VCaP (cell line): Measurements from ENCODE around the gene TSSK6.

Experiments
- H3K27ac ChIP-seq: fragments of 450-650 bp; 2 replicates; pipeline ENCODE4 v1.5.1; 2017
- TF ChIP-seq, protein P1 (sequence below): fragments of 450-650 bp; conservative IDR thresholded peaks from 2 replicates; pipeline ENCODE4 v1.5.1; 2017; ENCODE audit warnings: mild to moderate bottlenecking, moderate library complexity

The TSSK6 gene

DNA sequence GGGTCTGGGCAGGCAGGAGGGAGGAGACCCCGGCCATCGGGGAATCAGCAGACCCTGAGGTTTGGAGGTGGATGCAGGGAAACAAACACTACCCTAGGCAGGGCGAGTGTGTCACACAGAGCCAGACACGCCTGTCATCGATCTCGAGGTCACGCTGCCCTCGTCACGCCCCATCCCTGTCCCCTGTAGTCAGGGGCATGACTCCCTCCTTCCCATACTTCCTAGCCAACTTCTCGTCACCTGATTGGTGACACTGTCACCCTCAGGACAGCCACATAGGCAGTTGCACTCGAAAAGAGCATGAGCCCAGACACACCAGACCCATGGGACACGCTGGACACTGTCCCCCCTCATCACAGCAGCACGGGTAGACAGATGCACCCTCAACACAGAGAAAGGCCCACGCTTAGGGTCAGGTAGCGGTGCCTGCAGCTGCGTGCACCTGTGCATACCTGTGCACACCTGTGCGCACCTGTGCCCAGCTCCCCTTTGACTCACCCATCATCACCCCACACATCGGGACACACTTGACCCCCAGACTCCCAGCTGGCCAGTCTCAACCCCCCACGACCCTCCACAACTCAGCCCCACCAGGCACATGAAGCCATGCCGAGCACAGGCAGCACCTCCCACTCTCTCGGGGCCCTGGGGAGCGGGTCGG, 34.6 kb upstream of the TSSK6 start:
- TF ChIP-seq, protein P1, sequence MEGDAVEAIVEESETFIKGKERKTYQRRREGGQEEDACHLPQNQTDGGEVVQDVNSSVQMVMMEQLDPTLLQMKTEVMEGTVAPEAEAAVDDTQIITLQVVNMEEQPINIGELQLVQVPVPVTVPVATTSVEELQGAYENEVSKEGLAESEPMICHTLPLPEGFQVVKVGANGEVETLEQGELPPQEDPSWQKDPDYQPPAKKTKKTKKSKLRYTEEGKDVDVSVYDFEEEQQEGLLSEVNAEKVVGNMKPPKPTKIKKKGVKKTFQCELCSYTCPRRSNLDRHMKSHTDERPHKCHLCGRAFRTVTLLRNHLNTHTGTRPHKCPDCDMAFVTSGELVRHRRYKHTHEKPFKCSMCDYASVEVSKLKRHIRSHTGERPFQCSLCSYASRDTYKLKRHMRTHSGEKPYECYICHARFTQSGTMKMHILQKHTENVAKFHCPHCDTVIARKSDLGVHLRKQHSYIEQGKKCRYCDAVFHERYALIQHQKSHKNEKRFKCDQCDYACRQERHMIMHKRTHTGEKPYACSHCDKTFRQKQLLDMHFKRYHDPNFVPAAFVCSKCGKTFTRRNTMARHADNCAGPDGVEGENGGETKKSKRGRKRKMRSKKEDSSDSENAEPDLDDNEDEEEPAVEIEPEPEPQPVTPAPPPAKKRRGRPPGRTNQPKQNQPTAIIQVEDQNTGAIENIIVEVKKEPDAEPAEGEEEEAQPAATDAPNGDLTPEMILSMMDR: no peak
- no peak overlapping the region for H3K27ac ChIP-seq

DNA sequence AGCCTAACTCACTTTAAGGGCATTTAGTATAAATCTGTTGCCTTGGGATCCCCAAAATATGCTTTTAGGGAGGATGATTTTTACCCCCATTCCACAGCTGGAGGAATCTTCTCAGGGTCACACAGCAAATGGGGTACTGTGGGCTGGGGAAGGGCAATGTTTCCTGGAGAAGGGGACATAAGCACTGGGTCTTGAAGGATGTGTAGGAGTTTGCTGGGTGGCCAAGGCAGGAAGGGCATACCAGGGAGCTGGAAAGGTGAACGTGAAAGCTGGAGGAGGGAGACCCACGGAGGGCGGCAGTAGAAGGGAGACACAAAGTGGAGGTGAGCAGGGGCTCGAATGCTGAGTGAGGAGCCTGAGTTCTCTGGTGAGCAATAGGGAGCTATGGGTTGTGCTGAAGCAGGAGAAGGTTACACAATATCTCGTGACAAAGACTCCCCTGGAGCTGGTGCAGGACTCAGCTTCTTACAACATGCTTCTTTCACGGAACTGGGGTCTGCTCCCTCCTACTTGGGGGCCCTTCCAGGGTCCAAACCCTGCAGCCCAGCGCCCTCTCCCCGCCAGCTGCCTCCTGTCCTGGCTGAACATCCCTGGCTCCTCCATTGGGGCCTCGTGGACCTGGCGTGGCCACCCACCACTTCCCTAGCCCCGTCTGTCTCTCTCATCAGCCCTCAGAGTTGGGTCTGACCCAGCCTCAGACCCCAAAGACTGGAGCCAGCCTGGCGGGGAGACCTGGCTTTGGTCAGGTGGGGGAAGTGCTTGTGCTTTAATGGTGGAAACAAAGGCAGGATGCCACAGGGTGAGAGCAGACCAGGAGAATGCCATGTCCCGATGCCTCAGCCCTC, 33.8 kb upstream of the TSSK6 start:
- TF ChIP-seq, protein P1: no peak
- H3K27ac ChIP-seq: no peak overlapping the region

DNA sequence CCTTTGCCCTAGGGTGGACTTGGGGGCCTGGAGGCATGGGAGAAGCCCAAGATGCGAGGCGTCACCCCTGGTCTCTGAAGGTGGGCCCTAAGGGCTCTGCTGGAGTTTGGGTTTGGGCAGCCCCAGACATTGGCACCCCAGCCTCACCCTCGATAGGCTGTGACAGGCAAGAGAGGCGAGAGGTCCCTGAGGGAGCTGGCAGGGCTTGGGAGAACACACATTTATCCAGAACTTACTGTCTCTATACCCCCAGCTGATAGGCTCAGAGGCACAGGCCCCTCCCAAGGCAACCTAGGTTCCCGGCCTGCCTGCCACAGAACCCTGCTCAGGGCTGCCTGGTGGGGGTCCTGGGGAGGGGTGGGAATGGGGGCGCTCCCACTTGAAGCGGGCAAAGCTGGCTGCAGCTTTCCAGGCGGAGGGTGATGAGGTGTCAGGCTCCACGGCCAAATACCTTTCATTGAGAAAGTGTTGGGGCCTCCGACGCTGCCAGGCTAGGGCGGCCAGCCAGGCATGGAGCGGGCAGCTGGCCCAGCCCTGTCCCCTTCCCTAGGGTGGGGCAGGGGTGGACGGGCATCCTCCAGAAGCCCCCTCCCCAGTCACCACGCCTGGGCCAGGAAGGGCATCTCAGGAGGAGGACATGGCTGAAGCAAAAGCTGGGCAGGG, 32.5 kb upstream of the TSSK6 start:
- TF ChIP-seq, protein P1: no peak
- no peak overlapping the region for H3K27ac ChIP-seq

DNA sequence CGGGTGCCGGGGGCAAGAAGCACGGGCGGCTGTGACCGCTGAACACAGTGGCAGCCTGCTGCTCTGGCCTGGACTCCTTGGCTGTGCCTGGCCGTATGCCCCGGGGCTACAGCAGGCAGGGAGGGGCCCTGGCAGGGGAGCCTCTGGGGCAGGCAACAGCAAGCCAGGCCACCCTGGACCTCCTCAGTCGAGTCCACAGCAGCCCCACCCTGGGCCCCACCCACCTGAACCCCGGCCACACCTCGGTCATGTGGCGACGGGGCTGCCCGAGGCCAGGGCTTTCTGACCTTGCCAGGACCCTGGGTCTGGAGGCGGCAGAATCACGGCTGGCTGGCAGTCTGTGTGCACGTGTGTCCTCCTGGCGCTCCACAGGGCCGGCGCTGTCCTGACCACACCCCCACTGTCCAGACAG, 31.4 kb upstream of the TSSK6 start:
- TF ChIP-seq, protein P1: no peak

DNA sequence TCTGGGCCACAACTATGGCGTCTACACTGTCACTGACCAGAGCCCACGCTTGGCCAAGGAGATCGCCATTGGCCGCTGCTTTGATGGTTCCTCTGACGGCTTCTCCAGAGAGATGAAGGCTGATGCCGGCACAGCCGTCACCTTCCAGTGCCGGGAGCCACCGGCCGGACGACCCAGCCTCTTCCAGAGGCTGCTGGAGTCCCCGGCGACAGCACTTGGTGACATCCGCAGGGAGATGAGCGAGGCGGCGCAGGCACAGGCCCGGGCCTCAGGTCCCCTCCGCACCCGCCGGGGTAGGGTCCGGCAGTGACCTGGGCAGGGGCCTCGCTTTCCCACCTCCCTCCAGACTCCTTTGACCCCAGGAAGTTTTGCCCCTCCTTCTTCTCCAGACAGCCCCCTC, 30.4 kb upstream of the TSSK6 start:
- TF ChIP-seq, protein P1: no peak
- no peak overlapping the region for H3K27ac ChIP-seq

More for the DNA sequence above, 31.4 kb upstream of the TSSK6 start:
- H3K27ac ChIP-seq: no peak overlapping the region

DNA sequence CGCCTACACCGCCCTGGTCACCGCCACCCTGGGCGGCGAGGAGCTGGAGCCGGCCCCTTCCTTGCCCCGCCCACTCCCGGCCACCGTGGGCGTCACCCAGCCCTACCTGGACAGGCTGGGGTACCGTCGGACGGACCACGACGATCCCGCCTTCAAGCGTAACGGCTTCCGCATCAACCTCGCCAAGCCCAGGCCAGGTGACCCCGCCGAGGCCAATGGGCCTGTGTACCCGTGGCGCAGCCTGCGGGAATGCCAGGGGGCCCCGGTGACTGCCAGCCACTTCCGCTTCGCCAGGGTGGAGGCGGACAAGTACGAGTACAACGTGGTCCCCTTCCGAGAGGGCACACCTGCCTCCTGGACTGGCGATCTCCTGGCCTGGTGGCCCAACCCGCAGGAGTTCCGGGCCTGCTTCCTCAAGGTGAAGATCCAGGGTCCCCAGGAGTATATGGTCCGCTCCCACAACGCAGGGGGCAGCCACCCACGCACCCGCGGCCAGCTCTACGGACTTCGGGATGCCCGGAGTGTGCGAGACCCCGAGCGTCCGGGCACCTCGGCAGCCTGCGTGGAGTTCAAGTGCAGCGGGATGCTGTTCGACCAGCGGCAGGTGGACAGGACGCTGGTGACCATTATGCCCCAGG, 29.7 kb upstream of the TSSK6 start:
- TF ChIP-seq, protein P1: no peak
- H3K27ac ChIP-seq: no peak overlapping the region
